CD4-positive, CD25-positive, alpha-beta regulatory T cell (primary cell): Measurements from ENCODE around the gene BICD2. TPM values are rescaled to one million over a fixed set of nuclear protein-coding genes. Genes with fewer than 3 reads are reported as not detected.

Experiments used
- ATAC-seq, 2 donors: fragments of 150-1000 bp; cut with Tn5 transposase; one replicate each; pipeline ENCODE4 v1.10.0; 2021; ENCODE audit warnings: low read depth in 2 of 2, moderate number of reproducible peaks in 2 of 2, moderate library complexity in 1 of 2
- DNase-seq, 3 donors: peaks; one replicate each; pipeline versions ENCODE4 v3.0.0 to v3.0.0-alpha.2; 2012 to 2022; ENCODE audit warnings: mixed read lengths in 1 of 3
- H3K27ac ChIP-seq: one replicate; pipeline ENCODE4 v1.7.0; 2013; ENCODE audit warnings: mild to moderate bottlenecking, low read length; ENCODE audit not compliant: insufficient read depth, poor library complexity, severe bottlenecking
- H3K27me3 ChIP-seq: one replicate; pipeline ENCODE4 v1.7.0; 2013; ENCODE audit warnings: low read length; ENCODE audit not compliant: control insufficient read depth, insufficient read depth
- H3K36me3 ChIP-seq: one replicate; pipeline ENCODE4 v1.7.0; 2013; ENCODE audit warnings: mild to moderate bottlenecking, low read length, moderate library complexity; ENCODE audit not compliant: control insufficient read depth, insufficient read depth
- H3K4me1 ChIP-seq: 2 replicates; pipeline ENCODE4 v1.7.0; 2013; ENCODE audit warnings: mild to moderate bottlenecking, low read length; ENCODE audit not compliant: insufficient read depth, control insufficient read depth, poor library complexity, severe bottlenecking
- H3K4me3 ChIP-seq: one replicate; pipeline ENCODE4 v1.7.0; 2013; ENCODE audit warnings: low read depth, mild to moderate bottlenecking, low read length, moderate library complexity
- H3K9me3 ChIP-seq, 2 experiments: 1 replicate in 1 of 2; 2 replicates in 1 of 2; pipeline ENCODE4 v1.7.0; 2013; ENCODE audit warnings: low read length in 2 of 2, mild to moderate bottlenecking in 1 of 2, moderate library complexity in 1 of 2; ENCODE audit not compliant: control insufficient read depth in 2 of 2
- H3K27ac Mint-ChIP-seq, 3 donors: one replicate each; pipeline ENCODE4 v1.8.0; 2020 to 2022; ENCODE audit warnings: mild to moderate bottlenecking in 3 of 3, mixed read lengths in 3 of 3, moderate library complexity in 2 of 3
- H3K27me3 Mint-ChIP-seq: one replicate; pipeline ENCODE4 v1.8.0; 2022; ENCODE audit warnings: mild to moderate bottlenecking, mixed read lengths
- H3K36me3 Mint-ChIP-seq: one replicate; pipeline ENCODE4 v1.8.0; 2020; ENCODE audit warnings: mixed read lengths
- H3K4me1 Mint-ChIP-seq, 4 donors: one replicate each; pipeline ENCODE4 v1.8.0; 2020 to 2022; ENCODE audit warnings: mixed read lengths in 4 of 4, mild to moderate bottlenecking in 1 of 4
- H3K4me3 Mint-ChIP-seq, 4 donors: one replicate each; pipeline ENCODE4 v1.8.0; 2020 to 2022; ENCODE audit warnings: mild to moderate bottlenecking in 4 of 4, mixed read lengths in 4 of 4, moderate library complexity in 3 of 4
- H3K9me3 Mint-ChIP-seq, 7 donors: one replicate each; pipeline ENCODE4 v1.8.0; 2020 to 2022; ENCODE audit warnings: mixed read lengths in 7 of 7, mild to moderate bottlenecking in 3 of 7, moderate library complexity in 2 of 7
- polyA plus RNA-seq, 4 donors: library from polyadenylated mRNA; unstranded; fragments of 300-500 nt; fragmentation: Illumina TruSeq; gene quantifications; one replicate each; pipeline ENCODE4 v1.2.3, GENCODE V29; 2021
- total RNA-seq: library from RNA; stranded (reverse); gene quantifications from one replicate; pipeline ENCODE4 v1.2.3, GENCODE V29; 2022

Gene BICD2
- total and polyA plus RNA-seq, 5 donors from 2014 or later = 5.6 to 29.3 (median 9.3) TPM

DNA sequence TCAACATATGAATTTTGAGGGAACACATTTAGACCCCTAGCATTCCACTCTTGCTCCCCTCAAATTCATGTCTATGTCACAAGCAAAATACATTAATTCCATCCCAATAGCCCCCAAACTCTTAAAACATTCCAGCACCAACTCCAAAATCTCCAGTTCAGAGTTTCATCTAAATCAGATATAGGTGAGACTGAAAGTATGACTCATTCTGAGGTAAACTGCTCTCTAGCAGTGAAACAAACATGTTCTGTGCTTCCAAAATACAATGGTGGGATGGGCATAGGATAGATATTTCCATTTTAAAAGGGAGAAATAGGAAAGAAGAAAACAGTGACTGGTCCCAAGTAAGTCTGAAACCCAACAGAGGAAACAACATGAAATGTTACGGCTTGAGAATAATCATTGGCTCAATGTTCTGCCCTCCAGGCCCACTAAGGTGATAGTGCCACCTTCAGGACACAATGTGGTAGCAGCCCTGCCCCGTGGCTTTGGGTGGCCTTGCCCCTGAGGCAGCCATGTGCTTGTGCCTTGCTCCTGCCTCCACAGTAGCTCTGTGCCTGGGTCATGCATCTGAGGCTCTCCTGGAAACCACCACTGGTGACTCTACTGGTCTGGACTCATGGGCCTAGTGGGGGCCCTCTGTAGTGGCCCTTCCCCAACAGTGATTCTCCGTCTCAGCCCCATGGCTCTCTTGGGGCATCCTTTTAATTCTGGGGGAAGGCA lies 58.3 kb downstream of the BICD2 start:
- peaks cover 10% of the 10 kb centered on the region for H3K36me3 ChIP-seq
- no peak overlapping the region for H3K27ac ChIP-seq
- H3K27ac Mint-ChIP-seq = peak overlapping the region in 2 of 3 donors; percentile 59 to 64
- H3K4me1 Mint-ChIP-seq = peaks cover 9 to 21% (median 19%) of the 10 kb centered on the region in 4 donors
- H3K9me3 Mint-ChIP-seq = peaks cover 0 to 1% (median 0%) of the 10 kb centered on the region in 7 donors
- H3K4me3 ChIP-seq = no peak overlapping the region
- no peak overlapping the region for H3K4me3 Mint-ChIP-seq
- no peaks in the 10 kb centered on the region for H3K27me3 Mint-ChIP-seq
- peak; percentile 18 to 65 (median 36) for DNase-seq
- no peaks in the 10 kb centered on the region for H3K27me3 ChIP-seq
- peaks cover 8% of the 10 kb centered on the region for H3K4me1 ChIP-seq
- peak; percentile 60 to 69 for ATAC-seq
- no peaks in the 10 kb centered on the region for H3K9me3 ChIP-seq
- H3K36me3 Mint-ChIP-seq = peaks cover 8% of the 10 kb centered on the region

DNA sequence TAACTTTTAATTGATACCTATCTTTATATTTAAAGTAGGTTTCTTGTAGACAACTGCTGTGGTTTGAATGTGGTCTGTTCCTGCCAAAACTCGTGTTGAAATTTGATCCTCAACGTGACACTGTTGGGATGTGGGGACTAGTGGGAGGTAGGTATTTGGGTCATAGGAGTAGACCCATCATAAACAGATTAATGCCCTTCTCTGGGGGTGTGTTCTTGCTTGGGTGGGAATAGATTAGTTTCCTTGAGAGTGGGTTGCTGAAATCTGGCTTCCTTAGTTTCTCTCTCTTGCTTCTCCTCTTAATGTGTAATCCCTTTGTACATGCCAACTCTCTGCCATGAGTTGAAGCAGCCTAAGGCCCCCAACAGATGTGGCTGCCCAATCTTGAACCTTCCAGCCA lies 60.1 kb downstream of the BICD2 start:
- Histone ChIP-seq H3K27ac (no peak overlapping the region), H3K4me3 (no peak overlapping the region), H3K27me3 (no peaks in the 10 kb centered on the region), H3K36me3 (peaks cover 6% of the 10 kb centered on the region), H3K4me1 (no peaks in the 10 kb centered on the region), H3K9me3 (no peaks in the 10 kb centered on the region)
- ATAC-seq (no peak), DNase-seq (no peak)
- no peak overlapping the region for H3K4me3 Mint-ChIP-seq
- H3K4me1 Mint-ChIP-seq = peaks cover 4 to 20% (median 10%) of the 10 kb centered on the region in 4 donors
- peaks cover 0 to 1% (median 0%) of the 10 kb centered on the region in 7 donors for H3K9me3 Mint-ChIP-seq
- peak overlapping the region in 1 of 3 donors; percentile 38 for H3K27ac Mint-ChIP-seq
- H3K36me3 Mint-ChIP-seq = peaks cover 4% of the 10 kb centered on the region
- H3K27me3 Mint-ChIP-seq = no peaks in the 10 kb centered on the region

DNA sequence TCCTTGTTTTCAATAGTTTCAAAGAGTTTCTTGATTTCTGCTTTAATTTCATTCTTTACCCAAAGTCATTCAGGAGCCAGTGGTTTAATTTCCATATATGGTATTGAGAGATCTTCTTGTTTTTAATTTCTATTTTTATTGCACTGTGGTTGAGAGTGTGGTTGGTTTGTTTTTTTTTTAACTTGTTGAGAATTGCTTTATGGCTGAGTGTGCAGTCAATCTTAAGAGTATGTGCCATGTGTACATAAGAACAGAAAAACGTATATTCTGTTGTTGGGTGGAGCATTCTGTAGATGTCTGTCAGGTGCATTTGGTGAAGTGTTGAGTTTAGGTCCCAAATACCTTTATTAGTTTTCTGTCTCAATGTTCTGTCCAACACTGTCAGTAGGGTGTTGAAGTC lies 68.0 kb downstream of the BICD2 start:
- peaks cover 20 to 21% of the 10 kb centered on the region in 2 experiments for H3K9me3 ChIP-seq
- no peak overlapping the region for H3K27ac Mint-ChIP-seq
- H3K4me3 ChIP-seq = peak overlapping the region; percentile 14
- H3K4me1 Mint-ChIP-seq = peaks cover 0 to 10% (median 7%) of the 10 kb centered on the region in 4 donors
- ATAC-seq = no peak
- peaks cover 7% of the 10 kb centered on the region for H3K36me3 Mint-ChIP-seq
- H3K4me3 Mint-ChIP-seq = peak overlapping the region in 1 of 4 donors; percentile 18
- H3K36me3 ChIP-seq = no peaks in the 10 kb centered on the region
- DNase-seq = no peak
- H3K27me3 ChIP-seq = no peaks in the 10 kb centered on the region
- peaks cover 6 to 55% (median 24%) of the 10 kb centered on the region in 7 donors for H3K9me3 Mint-ChIP-seq
- no peak overlapping the region for H3K27ac ChIP-seq
- no peaks in the 10 kb centered on the region for H3K4me1 ChIP-seq
- H3K27me3 Mint-ChIP-seq = peaks cover 18% of the 10 kb centered on the region

DNA sequence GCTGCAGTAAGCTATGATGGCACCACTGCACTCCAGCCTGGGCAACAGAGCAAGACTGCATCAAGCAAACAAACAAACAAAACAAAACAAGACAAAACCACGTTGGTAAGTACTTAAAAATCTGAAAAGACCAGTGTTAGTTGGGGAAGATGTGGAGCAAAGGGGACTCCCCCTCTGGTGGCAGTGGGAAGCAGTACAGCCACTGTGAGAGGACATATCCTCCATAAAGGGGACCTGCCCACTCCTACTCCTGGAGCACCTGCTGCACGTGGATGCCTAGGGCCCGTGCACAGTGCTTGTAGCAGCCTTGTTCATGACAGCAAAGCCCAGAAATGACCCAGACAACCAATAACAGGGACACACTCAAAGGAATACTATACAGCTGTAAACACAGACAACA lies 77.7 kb downstream of the BICD2 start:
- Mint-ChIP-seq H3K4me1 (peaks cover 0 to 1% (median 0%) of the 10 kb centered on the region in 4 donors), H3K27ac (no peak overlapping the region), H3K36me3 (no peaks in the 10 kb centered on the region), H3K9me3 (peaks cover 0 to 17% (median 5%) of the 10 kb centered on the region in 7 donors), H3K4me3 (no peak overlapping the region), H3K27me3 (peaks cover 8% of the 10 kb centered on the region)
- H3K4me3 ChIP-seq = no peak overlapping the region
- peak in 1 of 3 donors; percentile 32 for DNase-seq
- peaks cover 5 to 18% of the 10 kb centered on the region in 2 experiments for H3K9me3 ChIP-seq
- no peak overlapping the region for H3K27ac ChIP-seq
- H3K36me3 ChIP-seq = no peaks in the 10 kb centered on the region
- no peaks in the 10 kb centered on the region for H3K4me1 ChIP-seq
- no peaks in the 10 kb centered on the region for H3K27me3 ChIP-seq
- no peak for ATAC-seq

DNA sequence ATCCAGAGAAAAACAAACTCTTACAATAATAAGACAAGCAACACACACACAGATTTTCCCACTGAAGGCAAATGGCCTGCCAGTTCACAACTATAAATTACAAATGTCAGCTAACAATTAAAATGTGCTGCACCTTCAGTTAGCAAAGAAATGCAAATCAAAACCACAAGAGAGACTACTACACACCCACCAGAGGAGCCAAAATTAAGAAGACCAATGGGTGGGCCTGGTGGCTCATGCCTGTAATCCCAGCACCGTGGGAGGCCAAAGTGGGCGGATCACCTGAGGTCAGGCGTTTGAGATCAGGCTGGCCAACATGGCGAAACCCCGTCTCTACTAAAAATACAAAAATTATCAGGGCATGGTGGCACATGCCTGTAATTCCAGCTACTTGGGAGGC lies 79.6 kb downstream of the BICD2 start:
- no peak overlapping the region for H3K4me3 Mint-ChIP-seq
- H3K4me1 Mint-ChIP-seq = peaks cover 0 to 4% (median 0%) of the 10 kb centered on the region in 4 donors
- H3K27ac Mint-ChIP-seq = peak overlapping the region in 1 of 3 donors; percentile 42
- H3K9me3 Mint-ChIP-seq = peaks cover 0 to 2% (median 0%) of the 10 kb centered on the region in 7 donors
- no peaks in the 10 kb centered on the region for H3K36me3 Mint-ChIP-seq
- no peak for ATAC-seq
- no peak overlapping the region for H3K27ac ChIP-seq
- no peaks in the 10 kb centered on the region for H3K27me3 ChIP-seq
- no peaks in the 10 kb centered on the region for H3K4me1 ChIP-seq
- H3K27me3 Mint-ChIP-seq = no peaks in the 10 kb centered on the region
- H3K9me3 ChIP-seq = no peaks in the 10 kb centered on the region
- DNase-seq = no peak
- H3K4me3 ChIP-seq = no peak overlapping the region
- H3K36me3 ChIP-seq = no peaks in the 10 kb centered on the region

DNA sequence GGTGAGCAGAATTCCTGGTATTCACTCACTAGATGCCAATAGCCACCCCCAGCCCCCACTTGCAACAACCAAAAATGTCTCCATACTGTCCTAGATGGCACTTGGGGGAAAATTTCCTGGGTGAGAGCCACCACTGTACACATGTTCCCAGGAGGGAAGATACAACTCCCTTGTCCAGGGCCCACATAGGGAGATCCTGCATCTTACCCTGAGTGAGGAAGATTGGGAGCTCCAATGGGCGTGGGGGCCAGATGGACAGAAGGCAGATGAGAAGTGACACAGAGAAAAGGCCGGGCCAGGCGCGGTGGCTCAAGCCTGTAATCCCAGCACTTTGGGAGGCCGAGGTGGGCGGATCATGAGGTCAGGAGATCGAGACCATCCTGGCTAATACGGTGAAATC lies 82.4 kb downstream of the BICD2 start:
- no peak overlapping the region for H3K4me3 ChIP-seq
- H3K27ac ChIP-seq = no peak overlapping the region
- H3K27ac Mint-ChIP-seq = peak overlapping the region in 1 of 3 donors; percentile 76
- no peaks in the 10 kb centered on the region for H3K9me3 ChIP-seq
- no peaks in the 10 kb centered on the region for H3K27me3 Mint-ChIP-seq
- DNase-seq (no peak), ATAC-seq (no peak)
- no peak overlapping the region for H3K4me3 Mint-ChIP-seq
- peaks cover 0 to 4% (median 1%) of the 10 kb centered on the region in 4 donors for H3K4me1 Mint-ChIP-seq
- H3K36me3 ChIP-seq = no peaks in the 10 kb centered on the region
- H3K36me3 Mint-ChIP-seq = no peaks in the 10 kb centered on the region
- H3K4me1 ChIP-seq = no peaks in the 10 kb centered on the region
- no peaks in the 10 kb centered on the region for H3K9me3 Mint-ChIP-seq
- no peaks in the 10 kb centered on the region for H3K27me3 ChIP-seq

DNA sequence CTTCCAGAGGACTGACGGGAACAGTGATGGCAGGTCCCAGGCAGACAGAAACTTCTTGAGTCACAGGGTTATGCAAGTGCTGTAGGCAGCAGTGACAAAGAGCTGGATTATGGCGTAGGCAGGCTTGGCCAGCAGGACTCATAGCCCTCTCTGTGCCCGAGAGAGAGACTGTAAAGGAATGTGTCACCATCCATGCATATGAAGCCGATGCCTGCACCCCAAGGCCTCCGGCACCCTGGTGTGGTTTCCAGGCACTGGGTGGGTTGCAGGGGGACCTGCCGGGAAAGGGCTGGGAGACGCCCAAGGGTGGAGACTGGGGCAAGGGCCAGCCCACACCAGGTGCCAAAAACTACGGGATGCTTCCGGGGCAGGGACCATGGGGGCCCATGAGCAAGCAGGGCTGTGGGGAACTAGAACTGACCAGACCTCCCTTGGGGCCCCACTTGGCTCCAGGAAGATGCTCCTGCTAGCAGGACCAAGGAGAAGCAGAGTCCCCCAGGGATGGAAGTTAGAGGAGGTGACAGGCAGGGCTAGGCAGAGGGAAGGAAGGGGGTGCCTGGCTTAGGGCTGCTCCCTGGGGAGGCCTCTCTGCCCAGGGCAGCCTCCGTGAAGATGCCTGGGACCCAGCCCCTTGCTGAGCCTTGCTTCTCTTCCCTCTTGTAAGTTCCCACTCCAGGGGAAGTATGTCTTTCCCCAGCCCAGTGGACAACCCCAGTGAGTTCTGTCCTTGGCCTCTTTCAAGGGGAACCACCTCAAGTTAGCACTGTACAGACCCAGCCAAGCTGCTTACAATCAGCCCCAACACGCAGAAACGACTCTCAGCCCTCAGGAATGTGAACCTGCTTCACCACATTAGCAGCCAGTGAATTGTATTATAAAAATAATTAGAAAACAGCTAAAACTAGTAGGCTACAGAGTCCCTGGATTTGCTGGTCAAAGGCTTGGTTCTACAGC lies 84.2 kb downstream of the BICD2 start:
- Mint-ChIP-seq H3K27me3 (no peaks in the 10 kb centered on the region), H3K27ac (no peak overlapping the region)

More for the DNA sequence above, 84.2 kb downstream of the BICD2 start:
- Histone ChIP-seq H3K4me1 (no peaks in the 10 kb centered on the region), H3K27me3 (no peaks in the 10 kb centered on the region), H3K27ac (no peak overlapping the region), H3K4me3 (no peak overlapping the region), H3K9me3 (no peaks in the 10 kb centered on the region), H3K36me3 (no peaks in the 10 kb centered on the region)
- Mint-ChIP-seq H3K4me1 (peaks cover 0 to 4% (median 1%) of the 10 kb centered on the region in 4 donors), H3K36me3 (no peaks in the 10 kb centered on the region), H3K9me3 (no peaks in the 10 kb centered on the region), H3K4me3 (no peak overlapping the region)
- ATAC-seq (no peak), DNase-seq (no peak)
